CD4-positive, alpha-beta T cell treated with Interleukin-10 for 1 hour (primary cell): ENCODE data around the gene AMFR.
"Not testable (repeated sequence)": the region's sequence is repeated elsewhere in the genome, so short reads cannot be mapped to it uniquely, and the experiment has no call there.

Experiments used
- DNase-seq: peaks from one replicate; pipeline ENCODE4 v3.0.0-alpha.2; 2020

The AMFR gene

DNA sequence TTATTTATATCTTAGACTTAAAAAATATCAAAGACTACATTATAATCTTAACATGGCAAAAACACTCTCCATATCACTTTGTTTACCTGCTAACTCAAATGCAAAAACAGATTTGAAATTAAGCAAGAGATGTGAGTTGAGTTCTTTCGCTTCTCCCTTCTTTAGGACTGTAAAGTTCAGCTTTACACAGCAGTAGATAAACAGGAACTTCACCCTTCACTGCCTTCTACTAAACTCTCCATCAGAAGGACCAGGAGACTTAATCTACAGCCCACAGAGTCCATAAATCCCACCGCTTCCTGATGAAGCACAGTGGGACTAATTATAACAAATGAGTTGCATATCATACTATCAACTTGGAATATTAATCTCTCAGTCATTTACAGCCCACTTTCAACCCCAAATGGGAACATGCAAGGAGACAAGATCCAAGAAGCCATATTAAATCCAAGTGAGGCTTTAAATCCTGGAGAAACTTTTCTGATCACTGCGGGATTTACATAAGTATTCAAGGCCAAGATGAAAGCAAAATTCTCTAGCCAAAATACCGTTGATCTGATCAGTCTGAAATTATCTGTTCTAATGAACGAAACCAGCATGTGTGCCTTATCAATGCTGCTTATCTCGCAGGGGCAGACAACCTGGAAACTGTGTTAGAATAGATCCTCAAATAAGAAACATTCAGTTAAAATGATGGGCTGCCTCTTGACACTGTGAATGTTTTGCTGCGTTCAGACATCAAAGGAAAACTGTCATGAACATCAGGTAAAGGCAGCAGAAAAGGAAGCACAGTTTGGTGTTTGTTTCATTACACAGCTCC is 1.6 kb downstream of the AMFR start:
- peak; percentile 26 for DNase-seq

DNA sequence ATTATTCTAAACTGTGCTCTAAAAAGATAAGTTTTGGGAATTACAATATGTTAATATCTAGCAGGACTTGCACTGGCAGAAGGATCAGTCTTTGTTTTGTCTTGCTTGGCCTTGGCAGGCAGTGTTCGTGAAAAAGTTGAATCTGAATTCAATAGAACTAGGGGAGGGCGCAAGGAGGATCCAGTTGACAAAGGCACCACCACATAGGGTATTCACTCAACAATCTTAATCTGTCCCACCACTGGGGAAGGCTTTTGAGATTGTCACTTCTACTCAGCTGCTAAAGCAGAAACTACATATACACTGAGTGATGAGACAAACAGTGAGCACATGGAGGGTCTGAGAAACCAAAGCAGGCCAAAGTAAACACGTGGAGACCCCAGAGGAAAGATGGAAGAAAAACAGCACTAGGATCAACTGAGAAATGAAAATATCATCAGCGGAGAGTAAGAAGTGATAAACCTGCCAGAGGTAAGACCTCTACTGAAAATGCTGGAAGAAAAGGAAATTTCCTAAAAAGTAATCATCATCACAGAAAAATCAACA is 2.4 kb downstream of the AMFR start:
- no peak for DNase-seq

DNA sequence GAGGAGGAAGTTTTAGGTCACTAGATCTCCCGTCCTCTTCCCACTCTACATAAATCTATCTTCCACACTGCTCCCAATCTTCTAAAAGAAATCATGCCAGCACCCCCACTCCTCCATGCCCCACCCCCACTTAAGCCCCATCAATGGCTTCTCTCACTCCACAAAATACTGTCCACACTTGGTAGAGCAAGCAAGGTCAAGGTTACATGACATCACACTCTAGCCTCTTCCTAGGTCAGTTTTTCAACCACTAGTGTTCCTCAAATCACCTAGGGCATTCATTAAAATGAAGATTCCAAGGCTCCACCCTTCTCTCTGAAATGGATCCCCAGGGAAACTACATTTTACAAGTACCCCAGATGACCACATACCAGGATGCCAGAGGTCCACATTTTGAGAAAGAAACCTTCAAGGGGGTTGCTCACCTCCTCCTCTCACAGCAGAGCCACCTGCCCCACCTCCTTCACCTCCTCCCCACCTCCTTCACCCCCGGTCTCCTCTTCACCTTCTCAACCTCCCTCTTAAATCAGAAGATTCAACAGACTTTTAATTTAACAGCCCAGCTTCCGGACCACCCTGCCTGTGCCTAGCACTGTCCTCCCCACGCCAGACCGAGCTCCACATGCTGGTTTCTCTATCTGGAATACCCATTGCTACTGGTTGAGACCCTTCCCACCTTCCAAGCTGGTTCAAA is 3.2 kb downstream of the AMFR start:
- no peak for DNase-seq

DNA sequence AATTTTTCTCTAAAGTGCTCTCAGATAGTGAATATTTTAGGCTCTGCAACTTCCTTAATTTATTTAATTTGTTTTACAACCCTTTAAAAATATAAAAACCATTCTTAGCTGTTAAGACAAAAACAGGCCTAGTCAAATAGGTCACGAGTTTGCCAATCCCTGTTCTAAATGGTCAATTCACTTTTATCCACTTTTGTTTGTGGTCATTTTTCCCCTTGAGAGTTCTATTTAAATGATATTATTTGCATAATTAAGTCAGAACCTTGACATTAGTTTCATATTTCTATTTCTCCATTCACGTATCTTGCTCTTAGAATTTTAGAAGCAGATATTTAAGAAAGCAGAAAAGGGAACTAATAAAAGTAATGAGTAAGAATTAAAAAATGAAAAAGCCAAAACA is 4.0 kb downstream of the AMFR start:
- no peak for DNase-seq

DNA sequence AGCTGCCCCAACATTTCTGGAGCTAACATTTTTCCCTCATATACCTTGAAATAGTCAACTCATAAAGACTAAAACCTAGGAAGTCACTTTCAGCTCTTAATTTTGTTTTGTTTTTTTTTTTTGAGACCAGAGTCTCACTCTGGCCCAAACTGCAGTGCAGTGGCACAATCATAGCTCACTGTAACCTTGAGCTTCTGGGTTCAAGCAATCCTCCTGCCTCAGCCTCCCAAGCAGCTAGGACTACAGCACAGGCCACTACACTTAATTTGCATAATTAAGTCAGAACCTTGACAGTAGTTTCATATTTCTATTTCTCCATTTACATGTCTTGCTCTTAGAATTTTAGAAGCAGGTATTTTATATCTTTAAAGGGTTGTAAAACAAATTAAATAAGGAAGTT is 4.7 kb downstream of the AMFR start:
- DNase-seq: no peak

DNA sequence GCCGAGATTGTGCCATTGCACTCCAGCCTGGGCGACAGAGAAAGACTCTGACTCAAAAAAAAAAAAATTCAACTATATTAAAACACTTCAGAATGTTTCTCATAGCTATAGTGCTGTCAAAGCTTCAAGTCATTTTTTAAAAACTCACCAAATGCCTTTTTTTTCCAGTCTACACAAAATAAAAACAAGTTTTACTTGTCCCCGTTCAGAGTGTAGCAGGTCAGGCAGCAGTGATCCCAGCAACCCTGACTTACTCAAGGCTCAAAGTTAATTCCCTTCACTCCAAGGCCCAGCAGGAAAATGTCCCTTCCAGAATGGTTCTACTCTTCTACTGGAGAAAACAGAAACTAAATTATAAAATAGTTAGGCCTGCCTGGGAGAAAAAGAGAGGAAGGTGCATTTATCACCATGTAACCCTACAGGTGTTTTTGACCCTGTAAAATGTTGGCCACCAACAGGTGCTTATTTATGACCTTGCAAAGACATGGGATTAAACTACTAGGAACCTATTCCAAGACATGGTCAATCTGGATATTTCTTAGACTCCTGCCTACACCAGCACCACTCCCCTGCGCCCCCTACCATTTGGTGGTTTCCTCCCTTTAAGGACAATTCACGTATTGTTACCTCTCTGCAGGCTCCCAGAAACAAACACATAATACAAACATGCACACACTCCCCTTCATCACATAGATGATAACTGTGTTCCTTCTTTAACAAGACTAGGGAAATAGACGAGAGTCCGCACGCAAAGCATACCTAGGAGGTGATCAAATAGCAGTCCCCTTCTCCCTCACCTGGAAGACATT is 5.4 kb downstream of the AMFR start:
- no peak for DNase-seq

DNA sequence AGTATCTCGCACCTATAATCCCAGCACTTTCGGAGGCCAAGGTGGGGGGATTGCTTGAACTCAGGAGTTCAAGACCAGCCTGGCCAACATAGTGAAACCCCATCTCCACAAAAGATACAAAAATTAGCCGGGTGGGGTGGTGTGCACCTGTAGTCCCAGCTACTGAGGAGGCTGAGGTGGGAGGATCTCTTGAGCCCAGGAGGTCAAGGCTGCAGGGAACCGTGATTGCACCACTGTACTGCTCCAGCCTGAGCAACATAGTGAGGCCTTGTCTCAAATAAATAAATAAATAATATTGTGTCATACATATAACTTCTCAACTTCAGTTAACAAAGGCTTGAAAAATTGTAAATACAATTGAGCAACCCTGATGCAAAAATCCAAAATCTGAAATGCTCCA is 8.2 kb downstream of the AMFR start:
- DNase-seq: no peak

DNA sequence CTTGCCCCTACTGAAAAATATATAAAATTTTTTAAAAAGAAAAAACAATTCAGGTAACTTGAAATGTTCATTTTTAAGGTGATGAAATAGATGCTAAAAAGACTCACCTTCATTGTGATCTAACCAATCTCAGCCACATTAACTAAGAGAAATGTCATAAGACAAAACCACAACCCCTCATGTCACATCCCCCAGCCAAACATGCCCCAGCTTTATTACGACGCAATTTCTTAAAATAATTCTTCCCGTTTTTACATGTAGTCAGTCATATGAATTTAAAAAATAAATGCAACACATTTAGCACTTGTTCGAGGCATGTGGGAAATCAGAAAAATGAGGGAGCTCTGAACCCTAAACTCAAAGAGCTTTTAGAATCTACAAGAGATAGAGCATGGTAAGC is 9.5 kb downstream of the AMFR start:
- DNase-seq: no peak

DNA sequence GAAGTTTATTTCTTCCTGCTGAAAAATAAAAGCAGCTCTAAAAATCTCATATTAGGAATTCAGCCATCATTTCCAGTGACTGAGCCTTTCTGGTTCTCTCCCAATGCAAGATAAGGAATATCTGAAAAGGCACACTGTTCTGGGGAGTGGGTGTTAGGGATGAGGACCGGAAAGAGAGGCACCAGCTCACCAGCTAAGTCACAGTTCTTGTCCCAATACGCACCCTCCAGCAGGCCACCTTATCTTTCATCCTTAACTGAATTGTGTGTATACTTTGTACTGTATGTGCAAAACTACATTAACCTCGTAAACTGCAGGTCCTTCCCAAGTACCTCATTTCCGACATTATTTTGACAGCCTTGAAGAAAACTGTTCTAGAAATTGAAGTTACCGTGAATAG is 11.0 kb downstream of the AMFR start:
- no peak for DNase-seq

DNA sequence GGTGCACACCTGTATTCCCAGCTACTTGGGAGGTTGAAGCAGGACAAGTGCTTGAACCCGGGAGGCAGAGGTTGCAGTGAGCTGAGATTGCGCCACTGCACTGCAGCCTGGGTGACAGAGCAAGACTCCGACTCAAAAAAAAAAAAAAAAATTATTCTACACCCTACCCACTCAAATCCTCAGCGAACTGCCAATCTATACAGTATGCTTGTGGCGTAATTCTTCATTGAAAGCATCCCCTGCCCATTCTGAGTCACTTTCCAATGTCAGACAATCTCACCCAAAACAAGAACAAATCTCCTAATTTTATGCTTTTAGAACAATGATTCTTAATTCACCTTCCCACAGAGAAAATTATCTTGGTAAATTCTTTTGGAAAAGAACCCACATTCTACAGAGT is 12.0 kb downstream of the AMFR start:
- DNase-seq: no peak

DNA sequence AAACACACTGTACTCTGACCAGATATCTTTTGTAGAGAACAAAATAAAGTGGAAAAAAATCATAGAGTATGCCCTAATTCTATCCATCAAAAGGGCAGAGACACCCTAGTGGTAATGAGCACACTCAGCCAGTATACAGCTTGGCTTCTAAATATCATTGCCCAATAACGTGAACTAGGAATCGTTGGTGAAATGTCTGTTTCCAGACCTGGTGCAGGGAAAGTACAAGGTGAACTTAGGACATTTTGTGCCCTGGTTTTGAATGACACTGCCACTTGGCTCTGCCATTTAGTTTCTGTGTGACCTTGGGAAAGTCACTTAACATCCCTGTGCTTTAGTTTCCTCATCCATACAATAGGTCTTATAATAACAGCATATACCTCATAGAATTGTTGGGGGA is 13.7 kb downstream of the AMFR start:
- no peak for DNase-seq

DNA sequence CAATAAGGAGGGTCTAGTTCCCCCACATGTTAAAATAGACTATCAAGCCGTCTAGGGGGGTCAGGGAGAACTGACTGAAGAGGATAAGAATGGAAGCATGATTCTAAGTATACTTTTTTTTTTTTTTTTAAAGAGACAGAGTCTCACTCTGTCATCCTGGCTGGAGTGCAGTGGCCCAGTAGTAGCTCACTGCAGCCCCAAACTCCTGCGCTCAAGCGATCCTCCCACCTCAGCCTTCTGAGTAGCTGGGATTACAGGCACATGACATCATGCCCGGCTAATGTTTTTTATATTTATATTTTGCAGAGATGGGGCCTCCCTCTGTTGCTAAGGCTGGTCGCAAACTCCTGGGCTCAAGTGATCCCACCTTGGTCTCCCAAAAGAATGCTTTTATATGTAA is 14.2 kb downstream of the AMFR start:
- no peak for DNase-seq

DNA sequence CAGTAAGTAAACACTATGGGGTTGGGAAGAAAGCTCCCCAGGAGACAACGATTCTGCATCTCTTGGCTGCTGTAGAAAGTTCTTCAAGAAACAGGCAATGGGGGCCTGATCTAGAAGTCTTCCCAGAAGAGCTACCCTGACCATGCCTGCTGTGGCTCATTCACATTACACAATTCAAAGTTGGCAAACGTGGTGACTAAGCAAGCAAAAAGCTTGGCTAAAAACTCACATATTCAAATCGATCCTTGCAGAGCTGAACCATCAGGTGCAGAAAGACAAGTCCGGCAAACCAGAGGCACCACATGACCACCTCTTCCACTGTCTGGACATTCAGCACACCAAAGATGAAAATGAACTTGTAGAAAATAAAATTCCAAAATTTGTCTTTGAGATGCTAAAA is 16.1 kb downstream of the AMFR start:
- no peak for DNase-seq

DNA sequence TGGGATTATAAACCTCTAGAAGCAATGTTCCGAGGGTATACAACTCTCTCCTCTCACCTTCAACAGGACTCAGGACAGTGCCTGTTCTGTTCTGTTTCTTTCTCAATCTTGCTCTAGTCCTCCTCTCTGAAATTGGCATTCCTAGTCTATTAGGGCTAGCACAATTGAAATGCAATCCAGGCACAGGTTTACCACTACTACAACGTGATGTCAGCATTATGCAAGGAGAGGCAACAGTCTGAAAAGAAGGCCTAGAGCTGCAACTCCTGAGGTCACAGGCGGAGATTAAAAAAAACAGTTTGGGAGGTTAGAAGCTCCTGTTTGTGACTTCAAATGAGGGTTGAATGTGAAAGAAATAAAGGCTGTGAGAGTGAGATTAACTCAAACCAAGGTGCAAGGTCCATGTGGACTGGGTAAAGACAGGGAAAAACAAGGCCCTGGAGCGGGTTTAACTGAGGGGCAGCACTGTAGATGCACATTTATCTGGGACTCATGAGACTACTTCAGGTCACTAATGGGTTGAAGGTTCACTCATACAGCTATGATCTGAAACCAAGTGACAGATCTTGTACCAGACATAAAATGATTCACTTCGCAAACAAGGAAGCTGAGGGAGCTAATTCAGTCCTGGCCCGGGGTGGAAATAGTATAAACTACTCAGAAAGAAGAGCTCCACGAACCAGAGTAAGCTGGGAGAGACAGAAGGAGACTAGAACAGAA is 16.8 kb downstream of the AMFR start:
- no peak for DNase-seq

DNA sequence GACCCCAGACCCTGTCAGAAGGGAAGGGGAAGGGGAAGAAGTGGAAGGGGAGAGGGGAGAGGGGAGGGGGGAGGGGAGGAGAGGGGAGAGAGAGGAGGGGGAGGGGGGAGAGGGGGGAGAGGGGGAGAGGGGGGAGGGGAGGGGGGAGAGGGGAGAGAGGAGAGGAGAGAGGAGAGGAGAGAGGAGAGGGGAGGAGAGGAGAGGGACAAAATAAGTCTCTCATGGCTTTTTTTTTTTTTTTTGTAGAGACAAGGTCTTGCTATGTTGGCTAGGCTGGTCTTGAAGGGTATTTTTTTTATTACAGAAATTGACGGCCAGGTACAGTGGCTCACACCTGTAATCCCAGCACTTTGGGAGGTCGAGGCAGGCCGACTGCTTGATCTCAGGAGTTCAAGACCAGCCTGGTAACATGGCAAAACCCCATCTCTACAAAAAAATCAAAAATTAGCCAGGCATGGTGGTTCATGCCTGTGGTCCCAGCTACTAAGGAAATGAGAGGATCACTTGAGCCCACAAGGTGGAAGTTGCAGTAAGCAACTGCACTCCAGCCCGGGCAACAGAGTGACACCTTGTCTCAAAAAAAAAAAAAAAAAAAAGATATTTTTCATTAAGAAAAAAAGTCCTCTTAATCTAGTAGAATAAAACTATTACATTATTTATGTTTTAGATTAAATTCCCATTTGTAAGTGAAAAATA is 19.2 kb downstream of the AMFR start:
- no peak for DNase-seq

DNA sequence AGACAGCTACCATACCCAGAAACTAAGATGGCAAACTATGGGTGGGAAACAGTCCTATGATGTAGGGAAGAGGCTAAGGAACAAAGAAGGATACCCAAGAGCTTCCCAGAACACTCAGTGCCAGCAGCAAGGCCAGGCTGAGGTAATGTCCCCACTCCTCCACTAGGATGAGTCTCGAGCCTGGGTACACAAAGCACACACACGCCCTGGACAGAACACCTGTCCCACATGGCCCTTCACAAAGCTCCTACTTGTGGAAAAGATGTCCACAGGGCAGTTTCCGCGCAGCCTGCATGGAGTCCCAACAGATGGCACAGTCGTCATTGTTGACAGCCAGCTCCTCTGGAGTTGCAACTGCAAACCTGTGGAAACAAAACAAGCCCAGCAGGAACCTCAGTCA is 23.9 kb downstream of the AMFR start:
- DNase-seq: no peak

DNA sequence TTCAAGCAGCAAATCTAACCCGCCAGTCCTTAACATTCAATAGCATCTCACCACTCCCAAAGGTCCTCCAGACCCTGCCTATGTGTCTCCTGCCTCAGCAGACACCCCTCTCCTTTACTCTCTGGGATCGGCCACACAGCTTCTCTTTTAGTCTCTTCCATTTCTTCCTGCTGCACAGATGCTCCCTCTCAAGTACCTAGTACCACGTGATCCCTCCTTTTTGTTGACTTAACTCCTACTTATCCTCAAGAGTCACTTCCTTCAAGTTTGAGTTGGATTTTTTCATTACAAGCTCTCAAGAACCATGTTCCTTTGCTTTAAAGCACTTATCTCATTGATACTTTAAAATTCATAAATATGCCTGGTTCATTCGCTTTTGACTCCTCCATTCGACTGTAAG is 24.9 kb downstream of the AMFR start:
- DNase-seq: no peak

DNA sequence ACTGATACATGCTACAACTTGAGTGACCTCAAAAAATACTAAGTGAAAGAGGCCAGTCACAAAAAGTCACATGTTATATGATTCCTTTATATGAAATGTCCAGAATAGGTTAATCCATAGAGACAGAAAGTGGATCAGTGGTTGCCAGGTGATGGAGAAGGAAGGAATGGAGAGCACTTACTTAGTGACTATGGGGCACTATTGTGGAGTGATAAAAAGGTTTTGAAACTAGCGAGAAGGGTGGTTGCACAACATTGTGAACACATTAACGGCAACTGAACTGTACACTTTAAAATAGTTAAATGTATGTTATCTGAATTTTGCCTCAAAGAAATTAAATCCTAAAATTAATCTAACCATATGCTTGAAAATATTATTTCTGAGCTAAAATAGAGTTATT is 25.9 kb downstream of the AMFR start:
- DNase-seq: no peak

DNA sequence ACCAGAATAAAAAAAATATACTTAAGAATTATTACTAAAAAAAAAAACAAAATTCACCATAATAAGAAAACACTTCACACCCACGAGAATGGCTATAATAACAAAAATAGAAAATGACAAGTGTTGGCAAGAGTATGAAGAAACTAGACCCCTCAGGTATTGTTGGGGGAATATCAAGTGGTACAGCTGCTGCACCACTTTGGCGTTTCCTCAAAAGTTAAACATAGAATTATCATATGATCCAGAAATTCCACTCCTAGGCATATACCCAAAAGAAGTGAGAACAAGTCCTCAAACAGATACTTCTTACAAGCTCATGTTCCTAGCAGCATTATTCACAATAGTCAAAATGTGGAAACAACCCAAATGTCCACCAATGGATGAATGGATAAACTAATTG is 26.3 kb downstream of the AMFR start:
- DNase-seq: no peak

DNA sequence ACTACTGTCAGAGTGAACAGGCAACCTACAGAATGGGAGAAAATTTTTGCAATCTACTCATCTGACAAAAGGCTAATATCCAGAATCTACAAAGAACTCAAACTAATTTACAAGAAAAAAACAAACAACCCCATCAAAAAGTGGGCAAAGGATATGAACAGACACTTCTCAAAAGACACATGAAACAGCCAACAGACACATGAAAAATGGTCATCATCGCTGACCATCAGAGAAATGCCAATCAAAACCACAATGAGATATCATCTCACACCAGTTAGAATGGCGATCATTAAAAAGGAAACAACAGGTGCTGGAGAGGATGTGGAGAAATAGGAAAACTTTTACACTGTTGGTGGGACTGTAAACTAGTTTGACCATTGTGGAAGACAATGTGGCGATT is 28.6 kb downstream of the AMFR start:
- not testable (repeated sequence) for DNase-seq

DNA sequence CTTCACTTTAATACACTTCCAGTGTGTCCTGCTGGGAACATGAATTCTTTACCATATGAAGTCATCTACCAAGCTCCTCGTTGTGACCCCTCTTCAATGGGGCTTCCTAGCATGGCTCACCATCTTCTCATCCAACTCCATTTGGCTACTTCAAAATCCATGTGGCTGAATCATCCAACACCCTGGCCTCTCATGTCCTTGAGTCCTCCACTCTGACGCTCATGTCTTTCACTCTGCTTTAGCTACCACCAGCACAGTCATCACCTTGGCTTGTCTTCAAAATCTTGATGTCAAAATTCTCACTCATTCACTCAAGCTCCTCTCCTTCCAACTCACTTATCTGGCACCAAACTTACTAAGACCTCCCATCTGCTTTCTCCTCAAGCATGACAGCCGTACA is 35.8 kb downstream of the AMFR start:
- DNase-seq: no peak

DNA sequence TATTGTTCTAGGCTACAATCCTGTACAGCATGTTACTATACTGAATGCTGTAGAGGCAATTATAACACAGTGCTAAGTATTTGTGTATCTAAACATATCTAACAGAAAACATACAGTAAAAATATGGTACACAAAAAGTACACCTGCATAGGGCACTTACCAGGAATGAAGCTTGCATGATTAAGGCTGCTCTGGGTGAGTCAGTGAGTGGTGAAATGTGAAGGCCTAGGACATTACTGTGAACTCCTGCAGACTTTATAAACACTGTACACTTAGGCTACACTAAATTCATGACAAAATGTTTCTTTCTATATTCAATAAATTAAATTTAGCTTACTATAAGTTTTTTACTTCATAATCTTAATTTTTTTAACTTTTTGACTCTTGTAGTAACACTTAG is 37.1 kb downstream of the AMFR start:
- no peak for DNase-seq
